ENCODE data around the gene PTPN11.
"Not testable (repeated sequence)": the region's sequence is repeated elsewhere in the genome, so short reads cannot be mapped to it uniquely, and the experiment has no call there.

PTPN11 gene

GRCh38 chr12:112450725-112451124, 32.0 kb downstream of the PTPN11 start:
- H3K36me3 ChIP-seq (ENCODE audit: control insufficient read depth, insufficient read depth, low read length), result peaks cover 92% of the 10 kb centered on the region
- H3K4me3 ChIP-seq (ENCODE audit: extremely low read depth, insufficient read depth, low read length, poor library complexity, severe bottlenecking), result no peak overlapping the region
- no peaks in the 10 kb centered on the region for H3K9me3 ChIP-seq (ENCODE audit: control insufficient read depth, low read length)
- H3K4me1 ChIP-seq (ENCODE audit: control insufficient read depth, insufficient read depth, low read length, poor library complexity, severe bottlenecking), result no peaks in the 10 kb centered on the region
- WGBS, 2 experiments (ENCODE audit: insufficient coverage in 2 of 2), result 80% methylated on average over 1 of the region's 4 CpGs; no CpG with 5 or more reads in 1 of the 2 experiments
- H3K27ac ChIP-seq (ENCODE audit: low read depth, low read length, severe bottlenecking), result no peak overlapping the region

- Histone ChIP-seq H3K27ac (ENCODE audit: low read depth, low read length, severe bottlenecking) (no peak overlapping the region), H3K4me3 (ENCODE audit: extremely low read depth, insufficient read depth, low read length, poor library complexity, severe bottlenecking) (no peak overlapping the region), H3K4me1 (ENCODE audit: control insufficient read depth, insufficient read depth, low read length, poor library complexity, severe bottlenecking) (no peaks in the 10 kb centered on the region), H3K36me3 (ENCODE audit: control insufficient read depth, insufficient read depth, low read length) (peaks cover 88% of the 10 kb centered on the region), H3K9me3 (ENCODE audit: control insufficient read depth, low read length) (no peaks in the 10 kb centered on the region)
- 94 to 95% methylated on average over 6 to 7 of the region's 7 CpGs for WGBS, 2 experiments (ENCODE audit: insufficient coverage in 2 of 2)
Observed at GRCh38 chr12:112456029-112456428, 37.3 kb downstream of the PTPN11 start.

DNA sequence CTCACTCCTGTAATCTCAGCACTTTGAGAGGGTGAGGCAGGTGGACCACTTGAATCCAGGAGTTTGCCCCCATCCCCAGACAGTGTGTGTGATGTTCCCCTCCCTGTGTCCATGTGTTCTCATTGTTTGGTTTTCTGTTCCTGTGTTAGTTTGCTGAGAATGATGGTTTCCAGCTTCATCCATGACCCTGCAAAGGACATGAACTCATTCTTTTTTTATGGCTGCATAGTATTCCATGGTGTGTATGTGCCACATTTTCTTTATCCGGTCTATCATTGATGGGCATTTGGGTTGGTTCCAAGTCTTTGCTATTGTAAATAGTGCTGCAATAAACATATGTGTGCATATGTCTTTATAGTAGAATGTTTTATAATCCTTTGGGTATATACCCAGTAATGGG, 38.4 kb downstream of the PTPN11 start:
- peaks cover 88% of the 10 kb centered on the region for H3K36me3 ChIP-seq (ENCODE audit: control insufficient read depth, insufficient read depth, low read length)
- not testable (repeated sequence) for H3K27ac ChIP-seq (ENCODE audit: low read depth, low read length, severe bottlenecking); H3K9me3 ChIP-seq (ENCODE audit: control insufficient read depth, low read length); H3K4me1 ChIP-seq (ENCODE audit: control insufficient read depth, insufficient read depth, low read length, poor library complexity, severe bottlenecking); H3K4me3 ChIP-seq (ENCODE audit: extremely low read depth, insufficient read depth, low read length, poor library complexity, severe bottlenecking)
- WGBS, 2 experiments (ENCODE audit: insufficient coverage in 2 of 2), result no CpG with 5 or more reads among the region's 1 CpG

GRCh38 chr12:112458330-112458729, 39.6 kb downstream of the PTPN11 start:
- Histone ChIP-seq H3K36me3 (ENCODE audit: control insufficient read depth, insufficient read depth, low read length) (peaks cover 77% of the 10 kb centered on the region), H3K4me1 (ENCODE audit: control insufficient read depth, insufficient read depth, low read length, poor library complexity, severe bottlenecking) (no peaks in the 10 kb centered on the region), H3K27ac (ENCODE audit: low read depth, low read length, severe bottlenecking) (no peak overlapping the region), H3K4me3 (ENCODE audit: extremely low read depth, insufficient read depth, low read length, poor library complexity, severe bottlenecking) (no peak overlapping the region), H3K9me3 (ENCODE audit: control insufficient read depth, low read length) (no peaks in the 10 kb centered on the region)
- 75 to 93% methylated on average over 3 to 4 of the region's 4 CpGs for WGBS, 2 experiments (ENCODE audit: insufficient coverage in 2 of 2)

GRCh38 chr12:112458751-112459150, 40.0 kb downstream of the PTPN11 start:
- WGBS, 2 experiments (ENCODE audit: insufficient coverage in 2 of 2), result 91 to 92% methylated on average over 1 to 4 of the region's 5 CpGs
- Histone ChIP-seq H3K27ac (ENCODE audit: low read depth, low read length, severe bottlenecking) (no peak overlapping the region), H3K36me3 (ENCODE audit: control insufficient read depth, insufficient read depth, low read length) (peaks cover 76% of the 10 kb centered on the region), H3K9me3 (ENCODE audit: control insufficient read depth, low read length) (no peaks in the 10 kb centered on the region), H3K4me3 (ENCODE audit: extremely low read depth, insufficient read depth, low read length, poor library complexity, severe bottlenecking) (no peak overlapping the region), H3K4me1 (ENCODE audit: control insufficient read depth, insufficient read depth, low read length, poor library complexity, severe bottlenecking) (no peaks in the 10 kb centered on the region)

GRCh38 chr12:112463478-112463877, 44.7 kb downstream of the PTPN11 start:
- Histone ChIP-seq H3K4me3 (ENCODE audit: extremely low read depth, insufficient read depth, low read length, poor library complexity, severe bottlenecking) (no peak overlapping the region), H3K4me1 (ENCODE audit: control insufficient read depth, insufficient read depth, low read length, poor library complexity, severe bottlenecking) (no peaks in the 10 kb centered on the region), H3K9me3 (ENCODE audit: control insufficient read depth, low read length) (no peaks in the 10 kb centered on the region), H3K36me3 (ENCODE audit: control insufficient read depth, insufficient read depth, low read length) (peaks cover 63% of the 10 kb centered on the region), H3K27ac (ENCODE audit: low read depth, low read length, severe bottlenecking) (no peak overlapping the region)
- 90 to 100% methylated on average over 1 to 2 of the region's 2 CpGs for WGBS, 2 experiments (ENCODE audit: insufficient coverage in 2 of 2)

DNA sequence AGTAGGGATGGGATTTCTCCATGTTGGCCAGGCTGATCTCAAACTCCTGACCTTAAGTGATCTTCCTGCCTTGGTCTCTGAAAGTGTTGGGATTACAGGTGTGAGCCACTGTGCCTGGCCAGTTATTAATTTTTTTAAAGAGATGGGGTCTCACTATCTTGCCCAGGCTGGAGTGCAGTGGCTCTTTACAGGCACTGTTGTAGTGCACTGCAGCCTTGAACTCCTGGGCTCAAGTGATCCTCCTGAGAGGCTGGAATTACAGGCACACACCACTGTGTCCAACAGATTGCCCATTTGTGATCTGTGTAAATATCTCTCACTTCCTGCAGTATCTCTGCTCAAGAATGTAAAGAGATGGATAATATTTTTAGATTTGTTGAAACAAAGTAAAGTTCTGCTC, 45.9 kb downstream of the PTPN11 start:
- Histone ChIP-seq H3K9me3 (ENCODE audit: control insufficient read depth, low read length) (no peaks in the 10 kb centered on the region), H3K36me3 (ENCODE audit: control insufficient read depth, insufficient read depth, low read length) (peaks cover 65% of the 10 kb centered on the region)

DNA sequence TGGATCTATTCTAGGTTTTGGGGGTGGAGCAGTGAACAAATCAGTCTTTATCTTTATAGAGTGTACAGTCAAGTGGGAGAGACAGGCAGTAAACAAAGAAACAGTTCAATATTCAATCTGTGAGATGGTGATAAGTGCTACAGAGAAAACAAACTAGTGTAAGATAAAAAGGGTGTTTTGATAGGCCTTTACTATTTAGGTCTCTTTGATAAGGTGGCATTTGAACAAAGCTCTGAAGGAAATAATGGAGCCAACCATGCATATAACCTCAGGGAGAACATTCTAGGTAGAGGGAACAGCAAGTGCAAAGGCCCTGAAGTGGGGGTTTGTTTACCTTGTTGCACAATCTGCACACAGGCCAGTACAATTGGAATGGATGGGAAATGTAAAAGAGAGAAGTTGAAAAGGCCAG, 47.3 kb downstream of the PTPN11 start:
- Histone ChIP-seq H3K4me1 (ENCODE audit: control insufficient read depth, insufficient read depth, low read length, poor library complexity, severe bottlenecking) (no peaks in the 10 kb centered on the region), H3K27ac (ENCODE audit: low read depth, low read length, severe bottlenecking) (no peak overlapping the region), H3K4me3 (ENCODE audit: extremely low read depth, insufficient read depth, low read length, poor library complexity, severe bottlenecking) (no peak overlapping the region), H3K36me3 (ENCODE audit: control insufficient read depth, insufficient read depth, low read length) (peaks cover 68% of the 10 kb centered on the region), H3K9me3 (ENCODE audit: control insufficient read depth, low read length) (no peaks in the 10 kb centered on the region)

More for the DNA sequence above, 45.9 kb downstream of the PTPN11 start:
- H3K4me1 ChIP-seq (ENCODE audit: control insufficient read depth, insufficient read depth, low read length, poor library complexity, severe bottlenecking), result no peaks in the 10 kb centered on the region
- H3K4me3 ChIP-seq (ENCODE audit: extremely low read depth, insufficient read depth, low read length, poor library complexity, severe bottlenecking), result no peak overlapping the region
- no peak overlapping the region for H3K27ac ChIP-seq (ENCODE audit: low read depth, low read length, severe bottlenecking)

GRCh38 chr12:112466835-112467234, 48.1 kb downstream of the PTPN11 start:
- H3K27ac ChIP-seq (ENCODE audit: low read depth, low read length, severe bottlenecking), result no peak overlapping the region
- no peaks in the 10 kb centered on the region for H3K4me1 ChIP-seq (ENCODE audit: control insufficient read depth, insufficient read depth, low read length, poor library complexity, severe bottlenecking)
- 94 to 100% methylated on average over 3 of the region's 3 CpGs for WGBS, 2 experiments (ENCODE audit: insufficient coverage in 2 of 2)
- H3K4me3 ChIP-seq (ENCODE audit: extremely low read depth, insufficient read depth, low read length, poor library complexity, severe bottlenecking), result no peak overlapping the region
- H3K36me3 ChIP-seq (ENCODE audit: control insufficient read depth, insufficient read depth, low read length), result peaks cover 69% of the 10 kb centered on the region
- H3K9me3 ChIP-seq (ENCODE audit: control insufficient read depth, low read length), result no peaks in the 10 kb centered on the region

DNA sequence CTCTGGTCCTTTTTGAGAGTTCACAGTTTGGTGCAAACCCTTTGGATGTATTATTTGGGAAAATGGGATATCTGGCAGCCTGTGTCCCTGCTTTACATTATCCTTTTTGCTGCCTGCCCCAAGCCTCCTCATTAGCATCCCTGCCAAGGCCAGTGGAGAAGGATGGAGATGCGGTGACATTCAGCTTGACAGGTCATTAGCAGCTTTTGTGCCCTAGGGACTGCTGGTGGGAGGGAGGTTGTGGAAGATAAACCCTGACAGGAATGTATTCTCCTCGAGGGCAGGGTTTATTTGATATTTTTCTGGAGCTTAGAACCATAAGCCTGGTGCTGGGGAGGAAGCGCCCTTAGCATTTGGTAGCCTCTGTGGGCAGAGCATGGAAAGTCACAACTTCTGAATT, 49.3 kb downstream of the PTPN11 start:
- 81 to 82% methylated on average over 3 of the region's 3 CpGs for WGBS, 2 experiments (ENCODE audit: insufficient coverage in 2 of 2)
- H3K27ac ChIP-seq (ENCODE audit: low read depth, low read length, severe bottlenecking), result no peak overlapping the region
- H3K9me3 ChIP-seq (ENCODE audit: control insufficient read depth, low read length), result no peaks in the 10 kb centered on the region
- H3K4me1 ChIP-seq (ENCODE audit: control insufficient read depth, insufficient read depth, low read length, poor library complexity, severe bottlenecking), result no peaks in the 10 kb centered on the region
- peaks cover 76% of the 10 kb centered on the region for H3K36me3 ChIP-seq (ENCODE audit: control insufficient read depth, insufficient read depth, low read length)
- no peak overlapping the region for H3K4me3 ChIP-seq (ENCODE audit: extremely low read depth, insufficient read depth, low read length, poor library complexity, severe bottlenecking)

GRCh38 chr12:112473056-112473455, 54.3 kb downstream of the PTPN11 start:
- Histone ChIP-seq H3K36me3 (ENCODE audit: control insufficient read depth, insufficient read depth, low read length) (peaks cover 94% of the 10 kb centered on the region), H3K4me1 (ENCODE audit: control insufficient read depth, insufficient read depth, low read length, poor library complexity, severe bottlenecking) (no peaks in the 10 kb centered on the region)
- WGBS, 2 experiments (ENCODE audit: insufficient coverage in 2 of 2), result 87 to 90% methylated on average over 3 to 4 of the region's 4 CpGs

DNA sequence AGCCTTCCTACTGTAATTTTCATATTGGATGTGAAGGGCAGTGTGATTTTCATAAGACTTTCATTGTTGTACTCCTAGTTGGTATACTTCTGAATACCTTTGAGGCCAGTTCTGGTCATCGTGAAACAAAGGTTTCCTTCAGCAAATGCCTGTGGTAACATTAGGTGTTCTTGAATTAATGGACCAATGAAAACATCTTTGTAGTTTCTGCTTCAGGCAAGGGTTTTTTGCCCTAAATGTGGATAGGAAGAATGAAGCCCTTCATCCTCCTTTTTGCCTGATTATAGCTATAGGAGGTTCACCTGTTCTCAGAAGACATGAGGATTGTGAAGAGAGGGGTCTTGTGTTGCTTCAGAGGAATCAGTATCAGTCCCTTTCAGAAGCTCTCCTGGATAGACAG, 60.7 kb downstream of the PTPN11 start:
- Histone ChIP-seq H3K36me3 (ENCODE audit: control insufficient read depth, insufficient read depth, low read length) (peaks cover 100% of the 10 kb centered on the region), H3K9me3 (ENCODE audit: control insufficient read depth, low read length) (no peaks in the 10 kb centered on the region), H3K4me1 (ENCODE audit: control insufficient read depth, insufficient read depth, low read length, poor library complexity, severe bottlenecking) (no peaks in the 10 kb centered on the region), H3K27ac (ENCODE audit: low read depth, low read length, severe bottlenecking) (no peak overlapping the region), H3K4me3 (ENCODE audit: extremely low read depth, insufficient read depth, low read length, poor library complexity, severe bottlenecking) (no peak overlapping the region)
- WGBS, 2 experiments (ENCODE audit: insufficient coverage in 2 of 2), result 83 to 100% methylated on average over 1 of the region's 1 CpG

More at GRCh38 chr12:112473056-112473455, 54.3 kb downstream of the PTPN11 start:
- Histone ChIP-seq H3K27ac (ENCODE audit: low read depth, low read length, severe bottlenecking) (no peak overlapping the region), H3K4me3 (ENCODE audit: extremely low read depth, insufficient read depth, low read length, poor library complexity, severe bottlenecking) (no peak overlapping the region), H3K9me3 (ENCODE audit: control insufficient read depth, low read length) (no peaks in the 10 kb centered on the region)

Measured in mesodermal cell (in vitro differentiated cells).